ENCODE measurements around the gene NPC1. TPM values are rescaled to one million over a fixed set of nuclear protein-coding genes. Genes with fewer than 3 reads are reported as not detected.
A peak's percentile ranks its signal among the peaks of the same experiment; 100 is the strongest.
"Not testable (repeated sequence)": the region's sequence is repeated elsewhere in the genome, so short reads cannot be mapped to it uniquely, and the experiment has no call there.

The NPC1 gene
- 38.1 TPM for total RNA-seq

DNA sequence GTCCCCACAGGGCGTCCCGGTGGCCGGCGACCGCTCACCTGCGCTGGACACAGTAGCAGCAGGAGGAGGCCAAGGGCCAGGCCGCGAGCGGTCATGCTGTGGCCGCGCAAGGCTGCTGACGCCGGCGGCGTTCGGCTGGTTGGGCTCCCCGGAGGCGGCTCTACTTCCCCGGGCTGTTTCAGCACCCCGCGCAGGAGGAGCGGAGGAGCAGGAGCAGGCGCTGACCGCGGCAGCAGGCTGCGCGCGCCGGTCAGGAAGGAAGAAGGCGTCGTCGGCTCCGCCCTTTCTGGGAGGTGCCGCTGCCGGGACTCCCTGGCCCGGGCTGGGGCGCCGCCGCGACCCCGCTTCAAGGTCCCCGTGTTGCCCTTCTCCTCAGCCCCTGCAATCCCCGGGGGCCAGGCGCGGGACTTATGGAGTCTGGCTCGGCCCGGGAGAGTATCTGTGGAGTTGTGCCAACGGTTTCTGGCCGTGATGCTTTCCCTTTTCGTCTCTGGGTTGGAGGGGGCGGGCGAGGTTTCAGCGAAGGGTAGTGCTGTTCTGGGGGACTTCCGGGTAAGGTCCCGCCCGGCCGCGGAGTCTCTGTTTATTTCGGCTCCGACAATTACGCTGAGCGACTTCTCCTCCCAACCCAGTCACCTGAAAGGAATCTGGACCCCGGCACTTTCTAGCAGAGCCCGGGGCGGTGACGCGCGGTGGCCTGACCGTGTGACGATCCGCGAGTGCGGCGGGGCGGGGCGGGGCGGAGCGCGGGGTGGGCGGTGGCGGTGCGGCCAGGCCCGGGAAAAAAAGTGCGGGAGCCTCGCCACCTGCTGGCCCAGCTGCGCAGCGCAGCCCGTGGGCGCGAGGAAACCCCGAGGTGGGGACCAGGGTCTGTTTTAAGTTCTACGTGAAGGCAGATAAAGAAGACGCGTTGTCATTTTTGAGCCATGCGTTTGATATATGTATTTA lies at the start of gene NPC1:
TSS of gene NPC1 (minus strand) at position 258 of the 948 bp plus-strand sequence. CDS start at position 95, 163 bp downstream.
- ATAC-seq, result peak; percentile 93

- no peak for ATAC-seq
These were observed 49.7 kb upstream of the NPC1 start for GRCh38 chr18:23636071-23636399.

- ATAC-seq, result no peak
These were observed 49.2 kb upstream of the NPC1 start for GRCh38 chr18:23635283-23636070.

- ATAC-seq, result peak; percentile 7
These were observed 48.4 kb upstream of the NPC1 start for GRCh38 chr18:23634692-23635091.

DNA sequence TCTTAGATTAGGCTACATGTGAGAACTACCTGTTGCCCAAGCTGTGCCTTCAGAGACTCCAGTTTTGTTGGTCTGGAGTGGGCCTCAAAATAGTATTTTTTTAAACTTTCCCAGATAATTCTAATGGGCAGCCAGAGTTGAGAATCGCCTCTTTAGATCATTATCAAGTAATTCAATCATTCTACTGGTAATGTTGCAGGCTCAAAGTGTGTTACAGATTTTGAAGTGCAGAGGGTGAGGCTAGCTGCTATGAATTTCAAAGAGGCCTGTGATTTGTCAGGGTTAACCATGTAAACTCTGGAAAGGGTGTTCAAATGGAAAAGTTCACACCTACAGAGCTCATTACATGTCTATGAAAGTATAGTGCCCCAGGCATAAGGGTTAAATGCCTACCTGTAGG lies 46.3 kb upstream of the NPC1 start:
- ATAC-seq, result no peak

GRCh38 chr18:23631746-23632145 lies 45.4 kb upstream of the NPC1 start:
- peak; percentile 60 for ATAC-seq

- ATAC-seq, result no peak
These were observed 45.0 kb upstream of the NPC1 start for GRCh38 chr18:23631312-23631711.

DNA sequence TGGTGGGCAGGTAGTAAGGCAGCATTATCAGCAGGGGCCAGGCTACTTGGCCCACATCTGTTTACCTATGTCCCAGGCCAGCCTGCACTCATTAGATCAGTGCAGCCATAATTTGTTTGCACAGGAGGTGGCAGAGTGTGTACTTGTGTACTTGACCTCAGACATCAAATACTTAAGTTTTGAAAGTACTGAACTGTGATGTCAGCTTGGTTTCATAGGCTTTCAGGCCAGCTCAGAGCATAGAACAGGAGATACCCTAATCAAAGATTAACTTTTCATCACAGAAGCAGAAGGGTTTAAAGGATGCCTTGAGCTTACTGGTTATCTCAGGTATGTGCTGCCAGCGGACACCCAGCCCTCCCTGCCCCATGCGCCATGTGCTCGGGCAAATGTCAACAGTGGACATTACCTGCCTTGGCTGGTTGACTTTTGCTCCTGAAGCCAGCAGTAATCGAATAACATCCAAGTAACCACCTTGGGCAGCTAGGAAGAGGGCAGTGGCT lies 43.2 kb upstream of the NPC1 start:
- ATAC-seq, result no peak

DNA sequence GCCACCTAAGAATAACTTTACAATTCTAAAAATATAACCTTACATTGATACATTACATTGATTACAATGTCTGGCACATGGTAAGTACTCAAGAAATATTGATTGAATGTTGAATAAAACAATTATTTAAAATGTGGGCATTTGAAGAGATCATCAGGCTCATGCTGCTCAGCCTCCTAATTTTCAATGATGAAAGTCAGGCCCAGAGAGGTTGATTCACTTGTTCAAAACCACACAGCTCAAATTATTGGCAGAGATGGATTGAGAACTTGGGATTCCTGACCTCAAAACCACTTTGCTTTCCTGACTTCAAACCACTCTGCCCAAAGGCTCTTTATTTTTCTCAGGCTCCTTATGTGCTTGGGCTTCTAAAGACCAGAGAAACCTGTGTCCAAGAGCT lies 41.7 kb upstream of the NPC1 start:
- no peak for ATAC-seq

DNA sequence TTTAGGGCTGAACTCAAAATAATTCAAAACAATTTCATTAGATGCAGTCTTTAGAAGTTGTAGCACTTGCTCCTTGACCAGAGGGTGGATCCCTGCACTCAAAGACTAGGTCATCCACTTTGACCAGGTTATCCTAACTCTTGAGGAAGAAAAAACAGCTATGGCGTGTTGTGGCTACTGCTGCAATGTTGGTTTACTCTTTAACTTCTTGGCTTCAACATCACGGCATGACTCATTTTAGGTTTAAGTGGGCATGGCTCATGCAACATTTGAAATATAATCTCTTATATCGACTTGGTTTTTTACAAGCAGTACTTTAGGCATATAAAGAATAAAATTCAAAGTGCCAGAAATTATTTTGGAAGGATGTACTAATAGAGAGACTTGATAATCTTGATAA lies 41.0 kb upstream of the NPC1 start:
- ATAC-seq, result no peak

DNA sequence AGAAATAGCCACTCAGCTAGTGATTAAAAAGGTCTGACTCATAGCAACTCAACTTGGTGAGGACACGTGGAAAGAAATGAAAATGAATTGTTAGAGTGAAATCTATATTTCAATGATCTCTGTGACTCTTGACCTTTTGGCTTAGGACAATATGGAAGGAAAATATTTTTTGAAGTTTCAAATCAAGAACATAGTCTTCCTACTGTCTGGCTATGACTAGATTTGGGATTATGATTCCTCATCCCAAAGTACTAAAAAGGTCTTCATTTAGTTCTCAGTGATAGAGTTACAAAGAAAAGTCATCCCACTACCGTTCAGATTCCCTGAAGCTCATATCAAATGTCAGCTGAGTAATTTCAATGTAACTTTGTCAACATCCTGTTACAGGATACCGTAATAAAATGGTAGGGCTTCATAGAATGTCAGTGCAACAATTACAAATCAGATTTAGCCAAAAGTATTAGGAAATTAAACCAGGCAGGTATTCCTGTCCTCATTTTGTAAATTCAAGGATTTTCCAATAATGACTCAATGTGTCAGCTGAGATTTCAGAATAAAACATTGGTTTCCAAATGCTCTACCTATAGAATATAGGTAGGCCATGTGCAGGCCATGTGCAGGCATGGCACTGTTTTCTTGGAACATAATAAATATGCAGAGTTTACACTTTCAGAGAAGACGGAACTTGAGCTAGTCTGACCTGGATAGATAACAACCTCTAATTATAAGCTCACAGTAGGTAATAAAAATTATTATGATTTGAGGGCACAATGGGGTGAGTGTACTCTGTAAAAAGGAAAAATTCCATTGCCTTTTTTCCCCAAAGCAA lies 40.4 kb upstream of the NPC1 start:
- no peak for ATAC-seq

DNA sequence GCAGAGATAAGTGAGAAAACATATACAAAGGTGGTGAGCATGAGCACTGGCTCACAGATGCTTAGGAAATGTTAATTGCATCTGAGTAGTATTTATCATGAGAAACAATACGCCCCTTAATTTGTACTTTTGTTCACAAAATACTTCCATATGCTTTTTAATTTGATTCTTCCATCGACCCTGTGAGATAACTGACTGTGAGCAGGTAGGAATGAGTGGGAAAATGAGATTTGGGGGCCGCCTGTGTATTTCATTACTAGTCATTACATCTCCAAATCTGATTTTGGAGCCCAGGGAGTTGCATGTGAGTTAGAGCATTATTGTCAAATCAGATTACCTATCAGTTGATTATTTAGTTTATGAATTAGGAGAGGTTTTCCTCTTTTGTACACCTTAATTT lies 36.7 kb upstream of the NPC1 start:
- ATAC-seq, result no peak

- ATAC-seq, result peak; percentile 59
These were observed 33.1 kb upstream of the NPC1 start for GRCh38 chr18:23619388-23619881.

DNA sequence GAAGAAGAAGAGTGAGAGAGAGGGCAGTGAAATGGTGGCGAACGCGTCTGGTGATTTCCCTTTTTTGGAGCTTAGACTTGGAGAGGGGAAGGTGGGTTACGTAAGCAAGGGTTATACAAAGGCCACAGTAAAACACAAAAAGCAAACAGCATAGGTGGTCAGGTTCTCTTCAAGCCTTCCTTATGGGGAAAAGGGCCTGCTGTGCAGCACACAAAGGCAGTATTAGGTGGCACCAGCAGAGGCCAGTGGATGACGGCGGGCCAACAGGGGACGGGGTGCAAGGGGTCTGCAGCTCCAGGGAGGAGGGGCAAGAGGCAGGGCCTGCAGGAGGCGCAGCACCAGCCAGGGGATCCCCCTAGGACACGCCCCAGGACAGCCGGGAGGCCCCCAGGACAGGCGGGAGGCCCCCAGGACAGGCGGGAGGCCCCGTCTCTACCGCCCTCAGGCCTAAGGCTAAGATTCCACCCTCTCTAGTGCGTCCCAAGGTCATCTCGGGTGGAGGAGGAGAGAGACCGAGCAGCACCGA lies 32.6 kb upstream of the NPC1 start:
- peak; percentile 32 for ATAC-seq

GRCh38 chr18:23617412-23618014 lies 31.2 kb upstream of the NPC1 start:
- no peak for ATAC-seq

DNA sequence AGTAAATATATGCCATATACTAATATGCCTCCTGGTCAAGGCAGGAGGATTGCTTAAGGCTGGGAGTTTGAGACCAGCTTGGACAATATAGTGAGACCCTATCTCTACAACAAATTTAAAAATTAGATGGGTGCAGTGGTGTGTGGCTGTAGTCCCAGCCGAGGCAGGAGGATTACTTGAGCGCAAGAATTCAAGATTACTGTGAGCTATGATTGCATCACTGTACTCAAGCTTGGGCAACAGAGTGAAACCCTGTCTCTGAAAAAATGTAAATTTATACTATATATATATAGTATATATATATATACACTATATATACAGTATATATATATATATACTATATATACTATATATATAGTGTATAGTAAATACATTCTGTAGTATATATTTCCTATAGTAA lies 30.0 kb upstream of the NPC1 start:
- no peak for ATAC-seq

DNA sequence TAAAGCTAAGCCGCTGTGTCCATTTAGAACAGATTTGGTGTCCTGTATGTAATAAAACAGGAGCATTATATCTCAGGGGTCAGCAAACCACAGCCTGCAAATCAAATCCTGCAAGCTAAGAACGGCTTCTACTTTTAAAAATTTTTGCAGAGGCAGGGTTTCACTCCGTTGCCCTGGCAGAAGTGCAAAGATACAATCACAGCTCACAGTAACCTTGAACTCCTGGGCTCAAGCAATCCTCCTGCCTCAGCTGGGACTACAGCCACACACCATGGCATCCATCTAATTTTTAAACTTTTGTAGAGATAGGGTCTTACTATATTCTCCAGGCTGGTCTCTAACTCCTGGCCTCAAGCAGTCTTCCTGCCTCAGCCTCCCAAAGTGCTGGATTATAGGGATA lies 28.6 kb upstream of the NPC1 start:
- ATAC-seq, result no peak

- ATAC-seq, result no peak
These were observed 28.1 kb upstream of the NPC1 start for GRCh38 chr18:23614413-23614812.

DNA sequence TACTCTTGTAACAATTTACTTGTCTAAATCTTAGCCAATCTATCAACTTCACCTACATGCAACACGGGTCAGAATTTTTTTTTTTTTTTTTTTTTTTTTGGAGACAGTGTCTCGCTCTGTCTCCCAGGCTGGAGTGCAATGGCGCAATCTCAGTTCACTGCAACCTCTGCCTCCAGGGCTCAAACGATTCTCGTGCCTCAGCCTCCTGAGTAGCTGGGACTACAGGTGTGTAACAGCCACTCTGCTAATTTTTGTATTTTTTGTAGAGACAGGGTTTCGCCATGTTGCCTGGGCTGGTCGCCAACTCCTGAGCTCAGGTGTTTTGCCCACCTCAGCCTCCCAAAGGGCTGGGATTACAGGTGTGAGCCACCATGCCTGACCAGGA lies 26.8 kb upstream of the NPC1 start:
- not testable (repeated sequence) for ATAC-seq

DNA sequence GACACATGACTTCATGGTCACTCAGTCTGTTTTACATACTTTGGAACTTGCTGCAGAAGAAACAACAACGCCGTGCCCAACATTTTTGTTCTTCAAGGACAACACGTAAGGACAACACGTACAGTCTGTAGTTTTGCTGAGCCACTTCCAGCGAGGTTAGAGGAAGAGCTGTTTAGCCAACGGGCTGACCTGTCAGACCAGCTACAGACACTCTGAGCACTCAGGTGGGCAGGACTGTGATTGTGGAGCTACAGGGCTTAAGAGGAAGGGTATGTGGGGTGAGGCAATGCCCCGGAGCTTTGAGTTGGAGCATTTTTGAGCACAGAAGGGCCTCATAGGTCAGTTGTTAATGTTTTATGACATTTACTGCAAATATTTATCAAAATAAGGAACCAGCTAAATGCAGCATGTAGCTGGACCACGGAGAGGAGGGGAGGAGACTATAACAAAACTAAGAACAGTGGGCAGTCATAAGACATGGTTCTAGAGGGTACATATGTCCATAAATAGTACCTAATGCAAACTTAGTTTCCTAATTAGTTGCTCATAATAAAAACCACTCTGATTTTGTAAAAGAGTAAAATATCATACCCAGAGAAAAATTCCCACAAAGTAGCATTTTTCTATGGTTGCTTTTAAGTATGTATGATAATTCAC lies 26.3 kb upstream of the NPC1 start:
- ATAC-seq, result no peak

- ATAC-seq, result no peak
These were observed 23.2 kb upstream of the NPC1 start for GRCh38 chr18:23609390-23610023.

Data from esophagus mucosa (tissue), 1 donor.